K562 (cell line): ENCODE data around the gene SCAP. TPM values are rescaled to one million over a fixed set of nuclear protein-coding genes. Genes with fewer than 3 reads are reported as not detected.

Experiments used
- BRD9 ChIP-seq: fragments of 450-650 bp; IDR thresholded peaks from 2 replicates; pipeline ENCODE4 v1.6.1; 2018; ENCODE audit warnings: low read depth; ENCODE audit not compliant: partially characterized antibody
- ELF4 ChIP-seq: fragments of 450-650 bp; formaldehyde crosslinking; IDR thresholded peaks from 2 replicates; pipeline ENCODE4 v1.4.0; 2022; ENCODE audit warnings: missing genetic modification characterization
- GABPB1 ChIP-seq: sonication (generic); formaldehyde crosslinking; IDR thresholded peaks from 2 replicates; pipeline ENCODE4 v1.8.0; 2022; ENCODE audit warnings: mild to moderate bottlenecking, missing genetic modification reagents
- MAFF ChIP-seq: IDR thresholded peaks from 2 replicates; pipeline ENCODE4 v1.6.1; 2012; ENCODE audit warnings: low read length, improper control_type of control experiment
- MLLT1 ChIP-seq, 2 experiments: fragments of 450-650 bp; IDR thresholded peaks; 2 replicates each; pipeline ENCODE4 v1.6.1; 2016
- RBM39 ChIP-seq: fragments of 200-400 bp; formaldehyde crosslinking; optimal IDR thresholded peaks from 2 replicates; pipeline ENCODE3; 2018; ENCODE audit warnings: low read depth, low read length
- RFX7 ChIP-seq: fragments of 250-450 bp; sonication (Bioruptor Pico); IDR thresholded peaks from 2 replicates; pipeline ENCODE4 v1.5.1; 2021; ENCODE audit warnings: mild to moderate bottlenecking
- TRIM25 ChIP-seq: fragments of 450-650 bp; IDR thresholded peaks from 2 replicates; pipeline ENCODE4 v1.7.0; 2016; ENCODE audit warnings: borderline replicate concordance
- ZNF407 ChIP-seq: fragments of 450-650 bp; IDR thresholded peaks from 2 replicates; pipeline ENCODE4 v1.6.1; 2016; ENCODE audit warnings: low read depth
- ZNF431 ChIP-seq: sonication (generic); formaldehyde crosslinking; IDR thresholded peaks from 2 replicates; pipeline ENCODE4 v1.8.0; 2022; ENCODE audit warnings: mild to moderate bottlenecking, missing genetic modification reagents
- polyA plus RNA-seq, 8 experiments: library from polyadenylated mRNA; depleted of rRNA in 4 of 8; stranded (reverse) in 5 of 8; unstranded in 3 of 8; fragments of >200 nt; fragmentation: Nextera tagmentation in 2 of 8; fragmentation: Illumina TruSeq in 1 of 8; extraction: Ambion mirVana in 2 of 8; extraction: Trizol in 1 of 8; gene quantifications; 2 replicates each; pipeline versions ENCODE4 v1.2.1 to v1.2.3, GENCODE V29; 2011 to 2014; ENCODE audit warnings: inconsistent platforms in 1 of 8, missing spikeins in 1 of 8
- total RNA-seq, 7 experiments: library from RNA; depleted of rRNA in 6 of 7; stranded (reverse); fragments of >200 nt in 6 of 7; fragmentation: Illumina TruSeq in 2 of 7; extraction: Trizol in 2 of 7; gene quantifications; 2 replicates each; pipeline versions ENCODE4 v1.2.1 to v1.2.3, GENCODE V29; 2011 to 2021; ENCODE audit warnings: low replicate concordance in 1 of 7
- TF ChIP-seq, protein P1 (sequence below): fragments of 250-450 bp; sonication (Bioruptor Pico); IDR thresholded peaks from 2 replicates; pipeline ENCODE4 v1.4.0; 2020; ENCODE audit warnings: mild to moderate bottlenecking, moderate library complexity

Gene SCAP
- total and polyA plus RNA-seq, 9 of the 15 experiments (the other 6 are each of a cell fraction or from before 2014, with no cell fraction given), result 2.6 to 104 (median 37.8) TPM

DNA sequence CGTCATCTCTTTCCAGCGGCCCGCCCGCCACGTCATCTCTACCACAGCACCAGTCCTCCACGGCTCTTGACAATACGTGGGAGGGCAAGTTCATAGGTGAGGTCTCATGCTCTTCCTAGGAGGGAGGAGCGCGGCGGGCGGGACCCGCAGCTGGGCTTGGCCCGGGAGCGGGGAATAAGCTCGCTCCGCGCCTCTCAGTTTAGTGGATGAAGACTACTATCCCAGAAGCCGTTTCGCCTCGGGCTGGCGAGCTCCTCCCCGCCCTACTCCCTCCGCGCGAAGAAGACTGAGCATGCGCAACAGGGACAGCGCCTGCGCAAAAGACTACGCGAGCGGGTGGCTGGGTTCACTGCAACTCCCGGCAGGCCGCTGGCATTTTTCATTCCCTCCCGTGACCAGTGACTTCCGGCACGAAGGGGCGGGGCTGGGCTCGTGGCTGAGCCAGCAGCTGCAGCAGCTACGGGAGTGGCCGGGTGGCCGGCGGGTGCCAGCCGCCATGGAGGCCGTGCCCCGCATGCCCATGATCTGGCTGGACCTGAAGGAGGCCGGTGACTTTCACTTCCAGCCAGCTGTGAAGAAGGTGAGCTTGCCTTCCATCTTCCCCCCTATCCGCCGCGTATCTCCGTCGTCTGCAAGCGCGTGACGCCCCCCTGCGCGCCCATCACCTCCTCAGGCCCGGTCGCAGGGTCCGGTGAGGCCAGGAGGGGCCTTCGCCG, 95.0 kb downstream of the SCAP start, which contains the start of gene PTPN23 (continued):
- TF ChIP-seq TRIM25 (0 out of 2 replicates have a peak, but pooled peaks have one; percentile 31), ELF4 (CRISPR knock-in tag) (0 out of 2 replicates have a peak, but pooled peaks have one; percentile 49), RFX7 (CRISPR knock-in tag) (no peak), ZNF407 (no peak; the same call in 1 of the 2 replicates), BRD9 (no peak), ZNF431 (CRISPR knock-in tag) (peak; percentile 46; the same call in 1 of the 2 replicates), RBM39 (no peak), MLLT1 (IDR thresholded peaks at IDR 0.05) (0 out of 4 replicates have a peak, but pooled peaks of 1 of the 2 experiments have one; percentile 59), MAFF (no peak), GABPB1 (CRISPR knock-in tag) (peak; percentile 96)
- TF ChIP-seq, protein P1, sequence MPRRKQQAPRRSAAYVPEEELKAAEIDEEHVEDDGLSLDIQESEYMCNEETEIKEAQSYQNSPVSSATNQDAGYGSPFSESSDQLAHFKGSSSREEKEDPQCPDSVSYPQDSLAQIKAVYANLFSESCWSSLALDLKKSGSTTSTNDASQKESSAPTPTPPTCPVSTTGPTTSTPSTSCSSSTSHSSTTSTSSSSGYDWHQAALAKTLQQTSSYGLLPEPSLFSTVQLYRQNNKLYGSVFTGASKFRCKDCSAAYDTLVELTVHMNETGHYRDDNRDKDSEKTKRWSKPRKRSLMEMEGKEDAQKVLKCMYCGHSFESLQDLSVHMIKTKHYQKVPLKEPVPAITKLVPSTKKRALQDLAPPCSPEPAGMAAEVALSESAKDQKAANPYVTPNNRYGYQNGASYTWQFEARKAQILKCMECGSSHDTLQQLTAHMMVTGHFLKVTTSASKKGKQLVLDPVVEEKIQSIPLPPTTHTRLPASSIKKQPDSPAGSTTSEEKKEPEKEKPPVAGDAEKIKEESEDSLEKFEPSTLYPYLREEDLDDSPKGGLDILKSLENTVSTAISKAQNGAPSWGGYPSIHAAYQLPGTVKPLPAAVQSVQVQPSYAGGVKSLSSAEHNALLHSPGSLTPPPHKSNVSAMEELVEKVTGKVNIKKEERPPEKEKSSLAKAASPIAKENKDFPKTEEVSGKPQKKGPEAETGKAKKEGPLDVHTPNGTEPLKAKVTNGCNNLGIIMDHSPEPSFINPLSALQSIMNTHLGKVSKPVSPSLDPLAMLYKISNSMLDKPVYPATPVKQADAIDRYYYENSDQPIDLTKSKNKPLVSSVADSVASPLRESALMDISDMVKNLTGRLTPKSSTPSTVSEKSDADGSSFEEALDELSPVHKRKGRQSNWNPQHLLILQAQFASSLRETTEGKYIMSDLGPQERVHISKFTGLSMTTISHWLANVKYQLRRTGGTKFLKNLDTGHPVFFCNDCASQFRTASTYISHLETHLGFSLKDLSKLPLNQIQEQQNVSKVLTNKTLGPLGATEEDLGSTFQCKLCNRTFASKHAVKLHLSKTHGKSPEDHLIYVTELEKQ (CRISPR knock-in tag), result 0 out of 2 replicates have a peak, but pooled peaks have one; percentile 41
